Fibroblast of mammary gland (primary cell): Measurements from ENCODE around the gene SWAP70.

ENCODE experiments used
- DNase-seq: peaks from one replicate; pipeline ENCODE4 v3.0.0-alpha.2; 2010; ENCODE audit warnings: low read depth
- H3K4me3 ChIP-seq: 2 replicates; pipeline ENCODE4 v1.5.1; 2011; ENCODE audit warnings: low read depth, mild to moderate bottlenecking, low read length, moderate library complexity; ENCODE audit not compliant: control insufficient read depth
- TF ChIP-seq, protein P1 (sequence below): conservative IDR thresholded peaks from 2 replicates; pipeline ENCODE4 v1.5.1; 2011; ENCODE audit warnings: low read depth, low read length, inconsistent platforms; ENCODE audit not compliant: control insufficient read depth, insufficient read depth

The SWAP70 gene

DNA sequence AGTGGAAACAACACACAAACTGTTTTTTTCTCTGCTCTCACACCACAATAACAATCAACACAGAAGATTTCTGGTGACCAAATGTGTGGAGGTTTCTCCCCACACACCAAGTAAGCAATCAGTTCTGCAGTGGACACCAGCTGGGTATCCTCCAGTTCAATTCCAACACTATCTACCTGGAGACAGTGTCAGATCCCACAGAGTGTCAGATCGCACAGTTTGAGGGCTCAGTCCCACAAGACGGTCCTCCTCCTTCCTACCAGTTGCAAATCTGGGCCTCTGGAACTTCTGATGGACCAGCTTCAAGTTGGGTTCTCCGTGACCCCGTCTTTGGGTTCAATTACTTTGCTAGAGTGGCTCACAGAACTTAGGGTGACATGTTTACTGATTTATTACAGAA, 9.0 kb downstream of the SWAP70 start:
- no peak for DNase-seq
- H3K4me3 ChIP-seq, result no peak overlapping the region
- TF ChIP-seq, protein P1, sequence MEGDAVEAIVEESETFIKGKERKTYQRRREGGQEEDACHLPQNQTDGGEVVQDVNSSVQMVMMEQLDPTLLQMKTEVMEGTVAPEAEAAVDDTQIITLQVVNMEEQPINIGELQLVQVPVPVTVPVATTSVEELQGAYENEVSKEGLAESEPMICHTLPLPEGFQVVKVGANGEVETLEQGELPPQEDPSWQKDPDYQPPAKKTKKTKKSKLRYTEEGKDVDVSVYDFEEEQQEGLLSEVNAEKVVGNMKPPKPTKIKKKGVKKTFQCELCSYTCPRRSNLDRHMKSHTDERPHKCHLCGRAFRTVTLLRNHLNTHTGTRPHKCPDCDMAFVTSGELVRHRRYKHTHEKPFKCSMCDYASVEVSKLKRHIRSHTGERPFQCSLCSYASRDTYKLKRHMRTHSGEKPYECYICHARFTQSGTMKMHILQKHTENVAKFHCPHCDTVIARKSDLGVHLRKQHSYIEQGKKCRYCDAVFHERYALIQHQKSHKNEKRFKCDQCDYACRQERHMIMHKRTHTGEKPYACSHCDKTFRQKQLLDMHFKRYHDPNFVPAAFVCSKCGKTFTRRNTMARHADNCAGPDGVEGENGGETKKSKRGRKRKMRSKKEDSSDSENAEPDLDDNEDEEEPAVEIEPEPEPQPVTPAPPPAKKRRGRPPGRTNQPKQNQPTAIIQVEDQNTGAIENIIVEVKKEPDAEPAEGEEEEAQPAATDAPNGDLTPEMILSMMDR, result no peak

DNA sequence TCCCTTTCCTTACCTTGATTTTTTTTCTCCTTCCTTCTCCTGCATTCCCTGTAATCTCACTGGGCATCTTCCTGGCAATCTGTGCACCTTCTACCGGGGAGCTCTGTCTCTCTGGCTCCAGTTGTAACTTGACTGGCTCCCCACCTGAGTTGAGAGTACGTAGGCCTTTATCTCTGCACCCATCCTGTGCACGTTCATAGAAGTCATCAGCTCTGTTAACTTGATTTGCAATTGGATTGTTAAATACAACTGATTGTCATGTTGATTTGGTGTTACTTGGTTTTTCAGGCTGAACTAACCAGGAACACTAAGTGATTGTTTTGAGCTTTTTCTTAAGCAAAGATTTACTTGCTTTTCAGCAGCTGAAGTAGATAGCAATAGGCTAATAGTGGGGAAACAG, 11.8 kb downstream of the SWAP70 start:
- DNase-seq, result no peak
- TF ChIP-seq, protein P1, result no peak
- H3K4me3 ChIP-seq, result no peak overlapping the region

DNA sequence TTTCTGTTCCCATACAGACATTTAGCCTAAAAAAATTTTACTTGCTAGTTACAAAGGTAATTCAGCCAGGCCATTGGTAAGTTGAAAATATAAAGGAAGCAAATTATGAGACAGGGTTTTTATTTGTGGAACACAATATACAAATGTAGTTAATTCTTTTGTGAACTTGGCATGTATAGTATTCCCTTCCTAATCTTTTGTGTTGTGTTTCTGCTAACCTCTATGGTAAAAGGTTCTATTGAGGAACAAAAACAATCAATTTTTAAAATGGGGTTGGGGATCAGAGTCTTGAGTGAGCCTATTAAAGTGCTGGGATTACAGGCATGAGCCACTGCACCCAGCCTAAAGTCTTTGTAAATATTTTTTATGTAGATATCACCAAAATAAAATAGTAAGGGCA, 14.1 kb downstream of the SWAP70 start:
- DNase-seq, result no peak
- TF ChIP-seq, protein P1, result no peak
- H3K4me3 ChIP-seq, result no peak overlapping the region

DNA sequence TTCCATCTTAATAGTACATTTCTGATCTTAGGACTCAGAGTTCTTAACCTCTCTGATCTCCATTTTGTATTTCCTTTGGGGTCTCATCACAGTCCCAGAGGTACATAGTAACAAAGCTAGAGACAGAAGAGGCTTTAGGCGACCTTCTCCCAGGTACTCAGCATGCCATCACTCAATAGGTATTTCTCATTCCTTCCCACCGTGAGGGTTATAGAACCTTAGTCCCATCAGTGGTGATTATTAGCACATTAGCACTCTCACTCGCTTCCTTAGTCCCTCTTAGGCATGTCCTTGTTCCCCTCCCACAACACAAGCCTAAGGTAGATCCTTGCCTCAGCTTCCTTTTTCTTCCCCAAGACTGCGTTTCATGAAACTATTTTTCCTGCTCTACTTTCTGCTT, 14.7 kb downstream of the SWAP70 start:
- no peak for DNase-seq
- no peak overlapping the region for H3K4me3 ChIP-seq
- TF ChIP-seq, protein P1, result no peak

DNA sequence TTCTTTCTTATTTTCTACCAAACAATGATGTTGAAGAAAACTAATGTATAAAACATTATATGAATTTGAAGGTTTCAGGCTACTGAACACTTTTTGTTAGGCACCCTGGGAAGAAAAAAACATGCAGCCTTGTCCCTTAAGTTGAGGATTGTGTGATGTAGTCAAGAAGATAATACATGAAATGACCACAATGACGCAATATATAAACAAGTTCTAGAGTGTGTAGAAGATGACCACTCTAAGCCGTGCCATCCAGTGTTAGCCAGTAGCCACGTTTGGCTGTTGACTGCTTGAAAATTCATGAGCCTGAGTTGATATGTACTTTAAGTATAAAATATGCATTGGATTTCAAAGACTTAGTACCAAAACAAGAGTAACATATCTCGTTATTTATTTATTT, 16.2 kb downstream of the SWAP70 start:
- TF ChIP-seq, protein P1, result no peak
- DNase-seq, result peak; percentile 19
- H3K4me3 ChIP-seq, result no peak overlapping the region

DNA sequence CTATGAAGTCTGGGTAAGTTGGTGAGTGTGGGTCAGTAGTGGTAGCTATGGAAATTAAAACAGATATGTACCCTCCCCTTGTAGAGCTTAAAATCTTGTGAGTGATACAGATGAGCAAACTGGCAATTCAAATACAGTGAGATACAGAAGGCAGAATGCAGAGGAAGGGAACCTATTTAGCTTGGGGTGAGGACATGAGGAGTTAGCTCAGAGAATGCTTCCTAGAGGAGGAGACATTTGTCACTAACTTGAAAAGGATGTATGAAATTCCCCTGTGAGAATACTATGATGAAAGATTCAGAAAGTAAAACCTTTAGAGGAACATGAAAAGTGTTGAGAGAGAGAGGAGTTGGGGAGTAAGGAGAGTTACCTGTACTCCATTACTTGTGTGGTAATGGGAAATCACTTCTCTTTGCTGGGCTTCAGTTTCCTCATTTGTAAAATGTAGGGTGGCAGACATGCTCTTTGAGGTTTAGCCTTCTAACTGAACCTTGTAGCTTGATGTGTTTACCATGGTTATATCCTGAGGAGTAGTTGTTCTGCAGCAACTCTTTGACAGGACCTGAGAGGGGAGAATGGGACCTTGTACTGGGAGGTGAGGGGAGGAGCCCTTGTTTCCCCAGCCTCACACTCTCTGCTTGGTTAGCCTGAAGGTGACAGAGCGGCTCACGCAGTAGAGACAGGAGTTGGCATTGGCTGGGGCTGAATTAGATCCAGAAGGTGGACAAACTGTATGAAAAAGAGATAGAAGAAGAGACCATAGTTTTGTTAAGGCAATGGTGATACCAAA, 17.9 kb downstream of the SWAP70 start:
- TF ChIP-seq, protein P1, result no peak
- DNase-seq, result no peak

More for the DNA sequence above, 17.9 kb downstream of the SWAP70 start:
- no peak overlapping the region for H3K4me3 ChIP-seq
